DOHH2 (cell line): Measurements from ENCODE around the gene FNDC3A.

Experiments
- EZH2phosphoT487 ChIP-seq: fragments of 200-600 bp; sonication (generic); IDR thresholded peaks from 2 replicates; pipeline ENCODE4 v1.6.1; 2017; ENCODE audit warnings: borderline replicate concordance, mild to moderate bottlenecking, antibody characterized with exemption, low read length, moderate library complexity, mixed read lengths
- TF ChIP-seq, protein P1 (sequence below): fragments of 200-600 bp; sonication (generic); IDR thresholded peaks from one replicate; pipeline ENCODE4 v1.5.1; 2014; ENCODE audit warnings: antibody characterized with exemption, mild to moderate bottlenecking, low read depth, low read length; ENCODE audit not compliant: poor library complexity, severe bottlenecking

DNA sequence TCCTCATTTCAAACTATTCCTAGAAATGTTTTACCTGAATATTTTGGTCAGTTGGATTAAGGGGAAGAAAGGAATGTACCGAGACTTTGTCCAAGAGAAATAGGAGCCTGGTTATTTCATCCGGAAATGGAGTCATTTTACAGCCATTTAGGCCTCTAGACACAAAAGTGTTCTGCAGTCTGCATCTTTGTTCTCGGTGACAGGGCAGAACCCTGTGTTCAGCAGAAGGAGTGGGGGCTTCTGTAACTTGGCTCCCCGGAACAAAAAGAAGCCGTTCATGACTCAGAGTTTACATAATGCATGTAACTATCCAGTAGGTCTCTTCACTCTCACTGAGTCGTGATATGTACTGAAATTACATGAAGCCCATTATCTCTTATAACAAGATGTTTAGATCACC lies 21.6 kb upstream of the FNDC3A start:
- TF ChIP-seq, protein P1, sequence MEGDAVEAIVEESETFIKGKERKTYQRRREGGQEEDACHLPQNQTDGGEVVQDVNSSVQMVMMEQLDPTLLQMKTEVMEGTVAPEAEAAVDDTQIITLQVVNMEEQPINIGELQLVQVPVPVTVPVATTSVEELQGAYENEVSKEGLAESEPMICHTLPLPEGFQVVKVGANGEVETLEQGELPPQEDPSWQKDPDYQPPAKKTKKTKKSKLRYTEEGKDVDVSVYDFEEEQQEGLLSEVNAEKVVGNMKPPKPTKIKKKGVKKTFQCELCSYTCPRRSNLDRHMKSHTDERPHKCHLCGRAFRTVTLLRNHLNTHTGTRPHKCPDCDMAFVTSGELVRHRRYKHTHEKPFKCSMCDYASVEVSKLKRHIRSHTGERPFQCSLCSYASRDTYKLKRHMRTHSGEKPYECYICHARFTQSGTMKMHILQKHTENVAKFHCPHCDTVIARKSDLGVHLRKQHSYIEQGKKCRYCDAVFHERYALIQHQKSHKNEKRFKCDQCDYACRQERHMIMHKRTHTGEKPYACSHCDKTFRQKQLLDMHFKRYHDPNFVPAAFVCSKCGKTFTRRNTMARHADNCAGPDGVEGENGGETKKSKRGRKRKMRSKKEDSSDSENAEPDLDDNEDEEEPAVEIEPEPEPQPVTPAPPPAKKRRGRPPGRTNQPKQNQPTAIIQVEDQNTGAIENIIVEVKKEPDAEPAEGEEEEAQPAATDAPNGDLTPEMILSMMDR, result no peak
- TF ChIP-seq EZH2phosphoT487, result no peak
